IMR-90 (cell line): Measurements from ENCODE around the gene CARM1.

ENCODE experiments used
- BHLHE40 ChIP-seq: fragments of 150-350 bp; IDR thresholded peaks from 2 replicates; pipeline ENCODE4 v1.6.1; 2016; ENCODE audit warnings: mild to moderate bottlenecking, low read depth, low read length
- CEBPB ChIP-seq: IDR thresholded peaks from 2 replicates; pipeline ENCODE4 v1.6.1; 2012; ENCODE audit warnings: low read depth, low read length, improper control_type of control experiment
- MAFK ChIP-seq: IDR thresholded peaks from 2 replicates; pipeline ENCODE4 v1.6.1; 2012; ENCODE audit warnings: low read depth, low read length, improper control_type of control experiment
- MXI1 ChIP-seq: IDR thresholded peaks from 2 replicates; pipeline ENCODE4 v1.6.1; 2012; ENCODE audit warnings: low read depth, mild to moderate bottlenecking, low read length, moderate library complexity, borderline replicate concordance
- RAD21 ChIP-seq: IDR thresholded peaks from 2 replicates; pipeline ENCODE4 v1.6.1; 2012; ENCODE audit warnings: low read length, improper control_type of control experiment
- TF ChIP-seq, protein P1 (sequence below): conservative IDR thresholded peaks from 2 replicates; pipeline ENCODE4 v1.5.1; 2012; ENCODE audit warnings: mild to moderate bottlenecking, low read depth, low read length, improper control_type of control experiment
- TF ChIP-seq, protein P2 (sequence below): fragments of 150-350 bp; IDR thresholded peaks from 2 replicates; pipeline ENCODE4 v1.6.1; 2017; ENCODE audit warnings: mild to moderate bottlenecking, antibody characterized with exemption, low read length, low read depth

DNA sequence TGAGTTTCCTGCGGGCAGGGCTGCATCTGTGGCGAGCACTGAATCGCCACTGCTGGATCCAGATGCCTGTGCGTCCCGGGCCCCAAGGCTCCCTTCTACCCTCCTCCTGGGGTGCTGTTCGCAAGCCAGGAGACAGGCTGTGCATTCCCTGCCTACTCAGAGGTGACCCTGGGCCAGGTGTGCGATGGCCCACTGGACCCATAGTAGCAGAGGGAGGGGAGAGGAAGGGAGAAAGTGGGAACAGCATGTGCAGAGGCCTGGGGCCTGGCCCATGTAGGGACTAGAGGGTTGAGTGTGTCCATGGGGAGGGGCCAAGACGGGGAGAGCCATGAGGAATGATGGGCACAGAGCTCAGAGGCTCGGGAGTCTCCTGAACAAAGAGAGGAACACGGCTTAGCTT is 27.3 kb downstream of the CARM1 start:
- TF ChIP-seq, protein P1, sequence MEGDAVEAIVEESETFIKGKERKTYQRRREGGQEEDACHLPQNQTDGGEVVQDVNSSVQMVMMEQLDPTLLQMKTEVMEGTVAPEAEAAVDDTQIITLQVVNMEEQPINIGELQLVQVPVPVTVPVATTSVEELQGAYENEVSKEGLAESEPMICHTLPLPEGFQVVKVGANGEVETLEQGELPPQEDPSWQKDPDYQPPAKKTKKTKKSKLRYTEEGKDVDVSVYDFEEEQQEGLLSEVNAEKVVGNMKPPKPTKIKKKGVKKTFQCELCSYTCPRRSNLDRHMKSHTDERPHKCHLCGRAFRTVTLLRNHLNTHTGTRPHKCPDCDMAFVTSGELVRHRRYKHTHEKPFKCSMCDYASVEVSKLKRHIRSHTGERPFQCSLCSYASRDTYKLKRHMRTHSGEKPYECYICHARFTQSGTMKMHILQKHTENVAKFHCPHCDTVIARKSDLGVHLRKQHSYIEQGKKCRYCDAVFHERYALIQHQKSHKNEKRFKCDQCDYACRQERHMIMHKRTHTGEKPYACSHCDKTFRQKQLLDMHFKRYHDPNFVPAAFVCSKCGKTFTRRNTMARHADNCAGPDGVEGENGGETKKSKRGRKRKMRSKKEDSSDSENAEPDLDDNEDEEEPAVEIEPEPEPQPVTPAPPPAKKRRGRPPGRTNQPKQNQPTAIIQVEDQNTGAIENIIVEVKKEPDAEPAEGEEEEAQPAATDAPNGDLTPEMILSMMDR = no peak
- TF ChIP-seq BHLHE40 (no peak), MAFK (no peak), RAD21 (no peak), CEBPB (no peak), MXI1 (no peak)
- TF ChIP-seq, protein P2, sequence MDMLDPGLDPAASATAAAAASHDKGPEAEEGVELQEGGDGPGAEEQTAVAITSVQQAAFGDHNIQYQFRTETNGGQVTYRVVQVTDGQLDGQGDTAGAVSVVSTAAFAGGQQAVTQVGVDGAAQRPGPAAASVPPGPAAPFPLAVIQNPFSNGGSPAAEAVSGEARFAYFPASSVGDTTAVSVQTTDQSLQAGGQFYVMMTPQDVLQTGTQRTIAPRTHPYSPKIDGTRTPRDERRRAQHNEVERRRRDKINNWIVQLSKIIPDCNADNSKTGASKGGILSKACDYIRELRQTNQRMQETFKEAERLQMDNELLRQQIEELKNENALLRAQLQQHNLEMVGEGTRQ = no peak
